HepG2 (cell line): Measurements from ENCODE around the gene SLC39A10. TPM values are rescaled to one million over a fixed set of nuclear protein-coding genes. Genes with fewer than 3 reads are reported as not detected.

ENCODE experiments used
- ASH2L ChIP-seq: fragments of 300-600, 200-600 bp; sonication (generic); IDR thresholded peaks from 2 replicates; pipeline ENCODE4 v1.7.0; 2017; ENCODE audit warnings: low read depth, mild to moderate bottlenecking, moderate library complexity, mixed read lengths, low read length; ENCODE audit not compliant: insufficient read length
- E2F2 ChIP-seq: sonication (generic); formaldehyde crosslinking; IDR thresholded peaks from 2 replicates; pipeline ENCODE4 v1.4.0; 2020; ENCODE audit warnings: missing genetic modification reagents, borderline replicate concordance
- HNF4A ChIP-seq: sonication (generic); formaldehyde crosslinking; IDR thresholded peaks from 2 replicates; pipeline ENCODE4 v1.4.0; 2020; ENCODE audit warnings: missing genetic modification reagents
- HNRNPH1 ChIP-seq: fragments of 200-400 bp; formaldehyde crosslinking; optimal IDR thresholded peaks from 2 replicates; pipeline ENCODE3; 2017; ENCODE audit warnings: mild to moderate bottlenecking, low read depth, low read length
- KLF16 ChIP-seq, 2 experiments: sonication (generic) in 1 of 2; formaldehyde crosslinking in 1 of 2; IDR thresholded peaks; 2 replicates each; pipeline versions ENCODE4 v1.6.1 to v1.8.0; 2016 to 2023; ENCODE audit warnings: missing genetic modification reagents in 2 of 2, missing compliant biosample characterization in 1 of 2
- PLRG1 ChIP-seq: fragments of 450-650 bp; conservative IDR thresholded peaks from 2 replicates; pipeline ENCODE4 v1.6.1; 2016
- SRSF1 ChIP-seq: fragments of 200-400 bp; formaldehyde crosslinking; optimal IDR thresholded peaks from 2 replicates; pipeline ENCODE3; 2017; ENCODE audit warnings: mild to moderate bottlenecking, low read depth, low read length, moderate library complexity
- TARDBP ChIP-seq: sonication (generic); formaldehyde crosslinking; IDR thresholded peaks from 2 replicates; pipeline ENCODE4 v1.8.0; 2022; ENCODE audit warnings: mild to moderate bottlenecking, missing genetic modification reagents
- TBX2 ChIP-seq: sonication (generic); formaldehyde crosslinking; IDR thresholded peaks from 2 replicates; pipeline ENCODE4 v1.5.0; 2020; ENCODE audit warnings: missing genetic modification reagents, mild to moderate bottlenecking, borderline replicate concordance
- UBTF ChIP-seq: sonication (generic); formaldehyde crosslinking; IDR thresholded peaks from 2 replicates; pipeline ENCODE4 v1.4.0; 2020; ENCODE audit warnings: mild to moderate bottlenecking, missing genetic modification reagents
- ZNF230 ChIP-seq: sonication (generic); formaldehyde crosslinking; IDR thresholded peaks from 2 replicates; pipeline ENCODE4 v1.4.0; 2020; ENCODE audit warnings: mild to moderate bottlenecking, missing genetic modification reagents
- ZXDC ChIP-seq: sonication (generic); formaldehyde crosslinking; IDR thresholded peaks from 2 replicates; pipeline ENCODE4 v1.5.0; 2020; ENCODE audit warnings: mild to moderate bottlenecking, missing genetic modification reagents
- polyA plus RNA-seq, 8 experiments: library from polyadenylated mRNA; depleted of rRNA in 3 of 8; stranded (reverse) in 7 of 8; unstranded in 1 of 8; fragments of >200 nt; fragmentation: Illumina TruSeq in 4 of 8; extraction: Trizol in 4 of 8; gene quantifications; 2 replicates each; pipeline versions ENCODE4 v1.2.1 to v1.2.3, GENCODE V29; 2011 to 2016; ENCODE audit warnings: low read depth in 4 of 8, missing spikeins in 1 of 8, mixed read lengths in 1 of 8; ENCODE audit not compliant: insufficient read depth in 1 of 8
- total RNA-seq, 5 experiments: library from RNA; depleted of rRNA; stranded (reverse); fragments of >200 nt; fragmentation: Illumina TruSeq; extraction: Trizol; gene quantifications; 2 replicates each; pipeline ENCODE4 v1.2.3, GENCODE V29; 2016; ENCODE audit warnings: low read depth in 1 of 5
- TF ChIP-seq, protein P1 (sequence below), 2 experiments: sonication (generic) in 1 of 2; formaldehyde crosslinking in 1 of 2; IDR thresholded peaks; 2 replicates each; pipeline versions ENCODE4 v1.6.1 to v1.9.0; 2014 to 2022; ENCODE audit warnings: antibody characterized with exemption in 1 of 2, borderline replicate concordance in 1 of 2, inconsistent platforms in 1 of 2, low read depth in 1 of 2, missing genetic modification reagents in 1 of 2
- TF ChIP-seq, protein P2 (sequence below): sonication (generic); formaldehyde crosslinking; IDR thresholded peaks from 2 replicates; pipeline ENCODE4 v1.8.0; 2023; ENCODE audit warnings: mild to moderate bottlenecking, missing genetic modification reagents

The SLC39A10 gene
- total and polyA plus RNA-seq, 2 of the 13 experiments (the other 11 are each of a cell fraction or from before 2014, with no cell fraction given) = 13.2 to 21.0 TPM

GRCh38 chr2:195656859-195657633 lies at the start of gene SLC39A10 (continued):
- TF ChIP-seq UBTF (CRISPR knock-in tag) = peak; percentile 75
- TF ChIP-seq KLF16 (CRISPR knock-in tag; IDR thresholded peaks at IDR 0.05) = peak in 1 of 2 experiments; percentile 92; a peak in 2 of 4 replicates
- peak; percentile 100 for TF ChIP-seq SRSF1
- no peak for TF ChIP-seq HNF4A (CRISPR knock-in tag)
- TF ChIP-seq, protein P1, sequence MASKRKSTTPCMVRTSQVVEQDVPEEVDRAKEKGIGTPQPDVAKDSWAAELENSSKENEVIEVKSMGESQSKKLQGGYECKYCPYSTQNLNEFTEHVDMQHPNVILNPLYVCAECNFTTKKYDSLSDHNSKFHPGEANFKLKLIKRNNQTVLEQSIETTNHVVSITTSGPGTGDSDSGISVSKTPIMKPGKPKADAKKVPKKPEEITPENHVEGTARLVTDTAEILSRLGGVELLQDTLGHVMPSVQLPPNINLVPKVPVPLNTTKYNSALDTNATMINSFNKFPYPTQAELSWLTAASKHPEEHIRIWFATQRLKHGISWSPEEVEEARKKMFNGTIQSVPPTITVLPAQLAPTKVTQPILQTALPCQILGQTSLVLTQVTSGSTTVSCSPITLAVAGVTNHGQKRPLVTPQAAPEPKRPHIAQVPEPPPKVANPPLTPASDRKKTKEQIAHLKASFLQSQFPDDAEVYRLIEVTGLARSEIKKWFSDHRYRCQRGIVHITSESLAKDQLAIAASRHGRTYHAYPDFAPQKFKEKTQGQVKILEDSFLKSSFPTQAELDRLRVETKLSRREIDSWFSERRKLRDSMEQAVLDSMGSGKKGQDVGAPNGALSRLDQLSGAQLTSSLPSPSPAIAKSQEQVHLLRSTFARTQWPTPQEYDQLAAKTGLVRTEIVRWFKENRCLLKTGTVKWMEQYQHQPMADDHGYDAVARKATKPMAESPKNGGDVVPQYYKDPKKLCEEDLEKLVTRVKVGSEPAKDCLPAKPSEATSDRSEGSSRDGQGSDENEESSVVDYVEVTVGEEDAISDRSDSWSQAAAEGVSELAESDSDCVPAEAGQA (IDR thresholded peaks at IDR 0.05; ENCODE audit: low read depth) = no peak
- TF ChIP-seq, protein P1 (CRISPR knock-in tag; IDR thresholded peaks at IDR 0.05; ENCODE audit: borderline replicate concordance) = no peak
- peak; percentile 93 for TF ChIP-seq ASH2L
- no peak for TF ChIP-seq PLRG1
- peak; percentile 75; the same call in 1 of the 2 replicates for TF ChIP-seq ZXDC
- TF ChIP-seq ZNF230 (CRISPR knock-in tag) = no peak; the same call in 1 of the 2 replicates
- peak; percentile 69; the same call in 1 of the 2 replicates for TF ChIP-seq TBX2 (CRISPR knock-in tag)
- TF ChIP-seq E2F2 (CRISPR knock-in tag) = no peak
- TF ChIP-seq TARDBP = peak; percentile 63
- TF ChIP-seq HNRNPH1 = peak; percentile 100
- TF ChIP-seq, protein P2, sequence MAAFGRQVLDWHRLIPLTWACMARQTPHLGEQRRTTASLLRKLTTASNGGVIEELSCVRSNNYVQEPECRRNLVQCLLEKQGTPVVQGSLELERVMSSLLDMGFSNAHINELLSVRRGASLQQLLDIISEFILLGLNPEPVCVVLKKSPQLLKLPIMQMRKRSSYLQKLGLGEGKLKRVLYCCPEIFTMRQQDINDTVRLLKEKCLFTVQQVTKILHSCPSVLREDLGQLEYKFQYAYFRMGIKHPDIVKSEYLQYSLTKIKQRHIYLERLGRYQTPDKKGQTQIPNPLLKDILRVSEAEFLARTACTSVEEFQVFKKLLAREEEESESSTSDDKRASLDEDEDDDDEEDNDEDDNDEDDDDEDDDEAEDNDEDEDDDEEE (CRISPR knock-in tag) = no peak; the same call in 1 of the 2 replicates
